ENCODE measurements around the gene SEC11C. TPM values are rescaled to one million over a fixed set of nuclear protein-coding genes. Genes with fewer than 3 reads are reported as not detected.
"Not testable (repeated sequence)": the region's sequence is repeated elsewhere in the genome, so short reads cannot be mapped to it uniquely, and the experiment has no call there.

The SEC11C gene
- total RNA-seq, 1 donor from 2014 or later, result 9.1 TPM

GRCh38 chr18:59142274-59142673 lies 2.6 kb downstream of the SEC11C start:
- intact Hi-C loops (cut with DNase I), result no loop called here
- no peak overlapping the region for H3K27ac ChIP-seq
- TF ChIP-seq POLR2AphosphoS5 (IDR thresholded peaks at IDR 0.05; ENCODE audit: insufficient read depth in 1 of 2, low read depth in 1 of 2), result no peak
- no peak for TF ChIP-seq POLR2A (IDR thresholded peaks at IDR 0.05)
- no peak for TF ChIP-seq CTCF (IDR thresholded peaks at IDR 0.05)
- no peaks in the 10 kb centered on the region for H3K27me3 ChIP-seq
- peaks cover 5% of the 10 kb centered on the region for H3K4me1 ChIP-seq
- H3K9me3 ChIP-seq, result no peaks in the 10 kb centered on the region
- no peaks in the 10 kb centered on the region for H3K36me3 ChIP-seq
- DNase-seq (ENCODE audit: extremely low spot score in 2 of 2), result no peak
- H3K4me3 ChIP-seq, result no peak overlapping the region

- H3K9me3 ChIP-seq; H3K27me3 ChIP-seq; DNase-seq (ENCODE audit: extremely low spot score in 2 of 2); H3K4me3 ChIP-seq; H3K4me1 ChIP-seq; H3K36me3 ChIP-seq; intact Hi-C loops (cut with DNase I); H3K27ac ChIP-seq: not testable (repeated sequence)
Observed at GRCh38 chr18:59142800-59143416, 3.2 kb downstream of the SEC11C start.

DNA sequence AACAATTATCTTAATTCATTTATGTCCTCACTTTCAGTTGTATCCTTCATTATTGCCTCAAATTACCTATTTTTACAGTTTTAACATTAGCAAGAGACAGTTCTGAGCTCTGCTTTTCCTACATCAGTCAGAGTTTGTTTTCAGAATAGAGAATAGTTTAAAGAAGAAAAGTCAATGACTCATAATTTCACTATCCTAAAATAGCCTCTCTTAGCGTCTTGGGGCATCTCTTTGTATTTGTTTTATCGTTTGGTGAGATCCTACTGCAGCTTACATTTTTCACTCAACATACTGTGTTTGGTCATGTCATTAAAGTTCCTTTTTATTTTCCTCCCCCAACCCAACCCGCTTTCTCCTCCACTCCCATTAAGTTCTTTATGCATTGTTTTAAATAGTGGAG lies 3.8 kb downstream of the SEC11C start:
- intact Hi-C loops (cut with DNase I), result no loop called here
- peaks cover 5% of the 10 kb centered on the region for H3K4me1 ChIP-seq

GRCh38 chr18:59144483-59144882 lies 4.8 kb downstream of the SEC11C start:
- no peaks in the 10 kb centered on the region for H3K36me3 ChIP-seq
- no peaks in the 10 kb centered on the region for H3K27me3 ChIP-seq
- intact Hi-C loops (cut with DNase I), result no loop called here
- DNase-seq (ENCODE audit: extremely low spot score in 2 of 2), result no peak
- no peak overlapping the region for H3K4me3 ChIP-seq
- no peak overlapping the region for H3K27ac ChIP-seq
- TF ChIP-seq POLR2A (IDR thresholded peaks at IDR 0.05) (no peak), CTCF (IDR thresholded peaks at IDR 0.05) (no peak), POLR2AphosphoS5 (IDR thresholded peaks at IDR 0.05; ENCODE audit: insufficient read depth in 1 of 2, low read depth in 1 of 2) (no peak)
- H3K9me3 ChIP-seq, result no peaks in the 10 kb centered on the region
- peaks cover 5% of the 10 kb centered on the region for H3K4me1 ChIP-seq

More for the DNA sequence above, 3.8 kb downstream of the SEC11C start:
- Histone ChIP-seq H3K27ac (no peak overlapping the region), H3K36me3 (no peaks in the 10 kb centered on the region), H3K27me3 (no peaks in the 10 kb centered on the region), H3K9me3 (no peaks in the 10 kb centered on the region), H3K4me3 (no peak overlapping the region)
- DNase-seq (ENCODE audit: extremely low spot score in 2 of 2), result no peak
- no peak for TF ChIP-seq POLR2A (IDR thresholded peaks at IDR 0.05)
- TF ChIP-seq POLR2AphosphoS5 (IDR thresholded peaks at IDR 0.05; ENCODE audit: insufficient read depth in 1 of 2, low read depth in 1 of 2), result no peak
- TF ChIP-seq CTCF (IDR thresholded peaks at IDR 0.05), result no peak

- TF ChIP-seq CTCF (IDR thresholded peaks at IDR 0.05), result no peak
- intact Hi-C loops (cut with DNase I), result no loop called here
- Histone ChIP-seq H3K4me1 (peaks cover 5% of the 10 kb centered on the region), H3K27me3 (no peaks in the 10 kb centered on the region), H3K27ac (no peak overlapping the region), H3K4me3 (no peak overlapping the region), H3K36me3 (no peaks in the 10 kb centered on the region), H3K9me3 (no peaks in the 10 kb centered on the region)
- no peak for DNase-seq (ENCODE audit: extremely low spot score in 2 of 2)
Observed at GRCh38 chr18:59145055-59145454, 5.4 kb downstream of the SEC11C start.
